A673 (cell line): ENCODE results near the gene P2RX1. TPM values are rescaled to one million over a fixed set of nuclear protein-coding genes. Genes with fewer than 3 reads are reported as not detected.

Experiments used
- BruUV-seq: library from RNA; stranded (reverse); fragments of 400-500 nt; replicated peaks from 2 replicates; lab custom pipeline; 2021; lab: Mats Ljungman, UMichigan
- CTCF ChIA-PET: fragments of 300-600 bp; sonication (Branson Sonifier 250); formaldehyde crosslinking; loops from one replicate; lab custom pipeline; 2022; ENCODE audit warnings: antibody characterized with exemption; lab: Charles Lee
- POLR2A ChIA-PET: fragments of 300-600 bp; sonication (Branson Sonifier 250); formaldehyde crosslinking; loops from one replicate; lab custom pipeline; 2022; ENCODE audit warnings: antibody characterized with exemption; ENCODE audit not compliant: low non-redundant PET; lab: Charles Lee
- DNase-seq: peaks from one replicate; pipeline ENCODE4 v3.0.0-alpha.2; 2015; ENCODE audit warnings: low spot score
- H3K27ac ChIP-seq: fragments of 200-600 bp; sonication (generic); 2 replicates; pipeline ENCODE4 v1.5.1; 2016; ENCODE audit warnings: mixed run types, low read depth, mild to moderate bottlenecking, mixed read lengths, antibody characterized with exemption, low read length; ENCODE audit not compliant: poor library complexity, severe bottlenecking
- H3K27me3 ChIP-seq: fragments of 200-600 bp; sonication (generic); replicated peaks from 2 replicates; pipeline ENCODE4 v1.6.1; 2017; ENCODE audit warnings: mixed run types, low read depth, mild to moderate bottlenecking, mixed read lengths, antibody characterized with exemption, low read length; ENCODE audit not compliant: insufficient read depth, poor library complexity
- H3K36me3 ChIP-seq: fragments of 200-600 bp; sonication (generic); 2 replicates; pipeline ENCODE4 v1.6.1; 2016; ENCODE audit warnings: mixed run types, mild to moderate bottlenecking, mixed read lengths, antibody characterized with exemption, low read length; ENCODE audit not compliant: insufficient read depth, poor library complexity, severe bottlenecking
- H3K4me1 ChIP-seq: fragments of 200-600 bp; sonication (generic); 2 replicates; pipeline ENCODE4 v1.6.1; 2017; ENCODE audit warnings: mixed run types, mild to moderate bottlenecking, mixed read lengths, antibody characterized with exemption, low read length; ENCODE audit not compliant: insufficient read depth, poor library complexity, severe bottlenecking
- H3K4me3 ChIP-seq: fragments of 200-600 bp; sonication (generic); 2 replicates; pipeline ENCODE4 v1.5.1; 2016; ENCODE audit warnings: low read depth, mixed run types, mild to moderate bottlenecking, mixed read lengths, low read length; ENCODE audit not compliant: poor library complexity, severe bottlenecking
- H3K9me3 ChIP-seq: fragments of 200-600 bp; sonication (generic); 2 replicates; pipeline ENCODE4 v1.6.1; 2016; ENCODE audit warnings: mixed run types, low read depth, mild to moderate bottlenecking, mixed read lengths, antibody characterized with exemption, low read length; ENCODE audit not compliant: poor library complexity, severe bottlenecking
- EZH2 ChIP-seq: fragments of 200-600 bp; sonication (generic); IDR thresholded peaks from 2 replicates; pipeline ENCODE4 v1.6.1; 2017; ENCODE audit warnings: borderline replicate concordance, low read depth, mild to moderate bottlenecking, mixed read lengths, antibody characterized with exemption, low read length; ENCODE audit not compliant: poor library complexity, severe bottlenecking
- intact Hi-C: fragments of 100-400 bp; cut with micrococcal nuclease; formaldehyde crosslinking; loops from one replicate; pipeline ENCODE4 v1.10.0; 2022; ENCODE audit not compliant: unreplicated experiment
- total RNA-seq: library from RNA; stranded (reverse); gene quantifications from 2 replicates; pipeline ENCODE4 v1.2.3, GENCODE V29; 2021
- TF ChIP-seq, protein P1 (sequence below): fragments of 300-800, 200-600 bp; sonication (generic); conservative IDR thresholded peaks from 2 replicates; pipeline ENCODE4 v1.5.1; 2017; ENCODE audit warnings: low read depth, mild to moderate bottlenecking, antibody characterized with exemption, low read length, moderate library complexity, mixed read lengths

Gene P2RX1
- total RNA-seq, 1 experiment from 2014 or later, result 0.24 TPM

DNA sequence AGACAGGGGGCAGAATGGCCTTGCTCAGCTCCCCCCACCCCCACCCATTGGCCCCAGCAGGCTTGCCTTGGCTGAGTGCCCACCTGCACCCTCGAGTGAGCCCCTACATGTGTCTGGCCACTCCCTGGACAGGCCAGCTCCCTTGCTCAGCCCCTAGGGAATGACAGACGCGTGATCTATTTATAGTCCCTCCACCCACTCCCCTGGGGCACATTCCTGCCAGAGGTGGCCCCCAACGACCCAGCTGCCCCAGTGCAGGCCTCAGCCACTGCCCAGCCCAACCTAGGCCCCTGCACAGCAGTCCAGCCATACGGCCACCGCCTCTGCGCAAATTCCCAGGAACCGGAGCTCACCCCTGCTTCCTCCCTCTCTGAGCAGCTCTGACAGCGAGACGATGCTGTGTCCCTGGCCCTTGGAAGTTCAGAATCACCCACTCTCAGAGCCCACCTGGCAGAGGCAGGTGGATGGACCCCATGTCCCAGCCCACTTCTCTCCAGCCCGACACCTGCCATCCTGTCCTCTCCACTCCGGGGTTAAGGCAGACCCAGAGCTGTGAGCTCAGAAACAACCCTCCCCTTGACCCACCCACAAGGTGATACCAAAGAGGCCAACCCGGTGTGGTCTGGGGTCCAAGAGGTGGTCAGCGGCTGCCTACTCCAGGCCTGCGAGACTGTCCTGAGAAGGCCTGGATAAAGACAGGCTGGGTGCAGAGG is 11.5 kb upstream of the P2RX1 start:
- H3K4me3 ChIP-seq, result no peak overlapping the region
- no peaks in the 10 kb centered on the region for H3K4me1 ChIP-seq
- ChIA-PET POLR2A (no interaction called here), CTCF (interaction anchor here (1.1 kb wide), 1 partner anchor 14 kb away, joined by 3 read pairs; no protein-coding TSS in a partner anchor)
- no peaks in the 10 kb centered on the region for H3K27me3 ChIP-seq
- no peak for DNase-seq
- TF ChIP-seq, protein P1, sequence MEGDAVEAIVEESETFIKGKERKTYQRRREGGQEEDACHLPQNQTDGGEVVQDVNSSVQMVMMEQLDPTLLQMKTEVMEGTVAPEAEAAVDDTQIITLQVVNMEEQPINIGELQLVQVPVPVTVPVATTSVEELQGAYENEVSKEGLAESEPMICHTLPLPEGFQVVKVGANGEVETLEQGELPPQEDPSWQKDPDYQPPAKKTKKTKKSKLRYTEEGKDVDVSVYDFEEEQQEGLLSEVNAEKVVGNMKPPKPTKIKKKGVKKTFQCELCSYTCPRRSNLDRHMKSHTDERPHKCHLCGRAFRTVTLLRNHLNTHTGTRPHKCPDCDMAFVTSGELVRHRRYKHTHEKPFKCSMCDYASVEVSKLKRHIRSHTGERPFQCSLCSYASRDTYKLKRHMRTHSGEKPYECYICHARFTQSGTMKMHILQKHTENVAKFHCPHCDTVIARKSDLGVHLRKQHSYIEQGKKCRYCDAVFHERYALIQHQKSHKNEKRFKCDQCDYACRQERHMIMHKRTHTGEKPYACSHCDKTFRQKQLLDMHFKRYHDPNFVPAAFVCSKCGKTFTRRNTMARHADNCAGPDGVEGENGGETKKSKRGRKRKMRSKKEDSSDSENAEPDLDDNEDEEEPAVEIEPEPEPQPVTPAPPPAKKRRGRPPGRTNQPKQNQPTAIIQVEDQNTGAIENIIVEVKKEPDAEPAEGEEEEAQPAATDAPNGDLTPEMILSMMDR, result no peak
- TF ChIP-seq EZH2, result no peak
- H3K27ac ChIP-seq, result no peak overlapping the region
- H3K9me3 ChIP-seq, result no peaks in the 10 kb centered on the region
- no TSS peak for BruUV-seq
- intact Hi-C loops, result no loop called here
- H3K36me3 ChIP-seq, result no peaks in the 10 kb centered on the region

DNA sequence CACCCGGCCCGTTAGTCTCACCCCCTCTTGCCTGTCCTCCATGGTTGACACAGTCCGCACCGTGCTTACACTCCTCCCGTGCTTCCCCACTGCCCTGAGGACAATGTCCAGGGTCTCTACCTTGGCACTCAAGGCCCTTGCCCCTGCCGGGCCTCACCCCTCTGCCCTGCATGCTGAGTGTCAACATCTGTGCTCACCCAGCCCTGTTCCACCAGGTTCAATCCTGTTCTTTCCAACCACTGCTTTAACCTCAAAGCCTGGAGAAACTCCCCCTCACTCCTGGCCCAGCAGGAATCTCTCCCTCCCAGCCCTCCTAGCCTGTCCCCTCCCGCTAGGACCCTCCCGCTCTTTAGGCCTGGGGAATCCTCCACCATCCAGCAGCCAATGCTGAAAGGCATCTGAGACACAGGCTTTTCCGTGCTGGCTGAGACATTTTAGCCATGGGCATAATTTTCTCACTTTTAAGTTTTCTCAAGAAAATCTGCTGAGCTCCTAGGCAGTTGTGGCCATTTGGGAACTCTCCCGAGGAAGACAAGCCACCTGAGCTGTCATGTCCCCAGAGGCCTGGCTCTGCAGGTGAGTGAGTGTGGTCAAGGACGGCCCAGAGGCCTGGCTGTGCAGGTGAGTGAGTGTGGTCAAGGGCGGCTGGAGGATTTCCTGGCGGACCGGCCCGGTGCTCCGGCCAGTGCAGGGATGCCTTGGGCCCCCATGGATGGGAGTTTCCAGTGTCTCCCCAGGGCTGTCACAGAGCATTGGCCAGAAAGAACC is 10.8 kb upstream of the P2RX1 start:
- intact Hi-C loops, result no loop called here
- ChIA-PET POLR2A (no interaction called here), CTCF (no interaction called here)
- BruUV-seq, result no TSS peak
- Histone ChIP-seq H3K27ac (no peak overlapping the region), H3K9me3 (no peaks in the 10 kb centered on the region), H3K27me3 (no peaks in the 10 kb centered on the region), H3K36me3 (no peaks in the 10 kb centered on the region), H3K4me3 (no peak overlapping the region), H3K4me1 (no peaks in the 10 kb centered on the region)
- TF ChIP-seq, protein P1, result no peak
- no peak for TF ChIP-seq EZH2
- DNase-seq, result no peak

DNA sequence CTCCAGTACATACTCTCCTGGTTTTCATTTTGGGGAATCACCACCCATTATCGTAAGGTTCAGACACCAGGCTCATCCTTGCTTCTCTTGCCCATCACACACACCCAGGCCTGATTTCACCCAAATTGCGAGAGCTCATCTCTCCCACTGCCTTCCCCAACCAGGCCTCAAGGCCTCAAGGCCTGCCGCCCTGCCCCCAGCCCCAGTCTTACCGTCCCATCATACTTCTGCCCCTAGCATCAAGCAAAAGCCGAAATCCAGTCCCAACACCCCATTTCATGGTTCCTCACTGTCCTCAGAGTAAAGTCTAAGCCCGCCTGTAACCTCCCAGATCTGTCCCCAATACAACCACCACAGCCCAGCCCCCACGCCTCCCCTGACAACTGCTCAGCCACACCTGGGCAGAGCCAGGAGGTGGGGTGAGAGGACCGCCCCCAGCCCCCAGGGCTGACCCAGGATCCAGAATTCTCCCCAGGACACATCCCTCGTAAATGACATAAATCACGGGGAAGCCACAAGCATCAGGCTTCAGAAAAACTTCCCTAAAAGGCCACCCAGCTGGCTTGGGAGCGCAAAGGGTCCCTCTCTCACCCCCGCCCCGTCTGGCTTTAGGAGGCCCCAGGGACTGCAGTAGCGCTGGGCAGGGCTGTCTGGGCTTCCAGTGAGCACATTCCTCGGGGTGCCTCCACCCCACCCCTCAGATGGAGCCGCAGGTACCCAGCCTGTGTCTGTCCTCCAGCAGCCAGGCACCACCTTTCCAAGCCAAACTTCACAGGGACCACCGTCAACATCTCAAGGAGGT is 9.6 kb upstream of the P2RX1 start:
- no TSS peak for BruUV-seq
- Histone ChIP-seq H3K4me3 (no peak overlapping the region), H3K27me3 (no peaks in the 10 kb centered on the region), H3K27ac (no peak overlapping the region), H3K36me3 (no peaks in the 10 kb centered on the region), H3K9me3 (no peaks in the 10 kb centered on the region), H3K4me1 (no peaks in the 10 kb centered on the region)
- no peak for DNase-seq
- TF ChIP-seq, protein P1, result no peak
- no peak for TF ChIP-seq EZH2
- intact Hi-C loops, result no loop called here
- POLR2A ChIA-PET, result no interaction called here
- CTCF ChIA-PET, result no interaction called here
